ENCODE measurements around the gene RBPJ.

DNA sequence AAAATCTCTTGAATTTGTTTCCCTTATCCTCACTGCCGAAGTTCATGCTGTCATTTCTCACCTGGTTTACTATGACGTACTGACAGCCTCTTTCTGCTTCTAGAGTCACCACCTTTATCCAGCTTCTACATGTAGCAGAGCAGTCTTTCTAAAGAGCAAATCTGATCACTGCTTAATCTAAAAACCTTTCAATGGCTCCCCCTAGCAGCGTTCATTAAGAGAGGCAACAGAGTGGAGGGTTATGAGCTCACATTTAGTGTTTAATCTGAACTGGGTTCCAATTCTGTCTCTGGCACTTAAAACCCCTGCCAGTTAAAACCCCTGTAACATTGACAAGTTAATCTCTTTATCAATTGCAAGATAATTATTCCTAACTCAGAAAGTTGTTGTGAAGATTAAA lies 4.4 kb downstream of the RBPJ start:
- TF ChIP-seq, protein P1, sequence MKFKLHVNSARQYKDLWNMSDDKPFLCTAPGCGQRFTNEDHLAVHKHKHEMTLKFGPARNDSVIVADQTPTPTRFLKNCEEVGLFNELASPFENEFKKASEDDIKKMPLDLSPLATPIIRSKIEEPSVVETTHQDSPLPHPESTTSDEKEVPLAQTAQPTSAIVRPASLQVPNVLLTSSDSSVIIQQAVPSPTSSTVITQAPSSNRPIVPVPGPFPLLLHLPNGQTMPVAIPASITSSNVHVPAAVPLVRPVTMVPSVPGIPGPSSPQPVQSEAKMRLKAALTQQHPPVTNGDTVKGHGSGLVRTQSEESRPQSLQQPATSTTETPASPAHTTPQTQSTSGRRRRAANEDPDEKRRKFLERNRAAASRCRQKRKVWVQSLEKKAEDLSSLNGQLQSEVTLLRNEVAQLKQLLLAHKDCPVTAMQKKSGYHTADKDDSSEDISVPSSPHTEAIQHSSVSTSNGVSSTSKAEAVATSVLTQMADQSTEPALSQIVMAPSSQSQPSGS (IDR thresholded peaks at IDR 0.05; ENCODE audit: low read length): no peak
- TF ChIP-seq GABPA (IDR thresholded peaks at IDR 0.05; ENCODE audit: borderline replicate concordance, insufficient read depth, low read length): no peak
- no peak for TF ChIP-seq POLR2AphosphoS5 (IDR thresholded peaks at IDR 0.05; ENCODE audit: low read depth, low read length)
- no peak for TF ChIP-seq CEBPB (IDR thresholded peaks at IDR 0.05; ENCODE audit: low read depth, low read length)
- no peak for TF ChIP-seq RBBP5 (IDR thresholded peaks at IDR 0.05; ENCODE audit: borderline replicate concordance, low read depth, low read length)
- no peak for TF ChIP-seq YY1 (IDR thresholded peaks at IDR 0.05; ENCODE audit: low read depth, low read length)
- TF ChIP-seq, protein P2, sequence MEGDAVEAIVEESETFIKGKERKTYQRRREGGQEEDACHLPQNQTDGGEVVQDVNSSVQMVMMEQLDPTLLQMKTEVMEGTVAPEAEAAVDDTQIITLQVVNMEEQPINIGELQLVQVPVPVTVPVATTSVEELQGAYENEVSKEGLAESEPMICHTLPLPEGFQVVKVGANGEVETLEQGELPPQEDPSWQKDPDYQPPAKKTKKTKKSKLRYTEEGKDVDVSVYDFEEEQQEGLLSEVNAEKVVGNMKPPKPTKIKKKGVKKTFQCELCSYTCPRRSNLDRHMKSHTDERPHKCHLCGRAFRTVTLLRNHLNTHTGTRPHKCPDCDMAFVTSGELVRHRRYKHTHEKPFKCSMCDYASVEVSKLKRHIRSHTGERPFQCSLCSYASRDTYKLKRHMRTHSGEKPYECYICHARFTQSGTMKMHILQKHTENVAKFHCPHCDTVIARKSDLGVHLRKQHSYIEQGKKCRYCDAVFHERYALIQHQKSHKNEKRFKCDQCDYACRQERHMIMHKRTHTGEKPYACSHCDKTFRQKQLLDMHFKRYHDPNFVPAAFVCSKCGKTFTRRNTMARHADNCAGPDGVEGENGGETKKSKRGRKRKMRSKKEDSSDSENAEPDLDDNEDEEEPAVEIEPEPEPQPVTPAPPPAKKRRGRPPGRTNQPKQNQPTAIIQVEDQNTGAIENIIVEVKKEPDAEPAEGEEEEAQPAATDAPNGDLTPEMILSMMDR (IDR thresholded peaks at IDR 0.05; ENCODE audit: control extremely low read depth in 1 of 3, insufficient read depth in 1 of 3, low read depth in 1 of 3, low read length in 3 of 3): peak in 2 of 3 experiments; percentile 40 to 44; a peak in 2 of 4 replicates

Measured in H1 (cell line).